Loucy (cell line): ENCODE results near the gene VMAC.

Experiments used
- EZH2phosphoT487 ChIP-seq: fragments of 200-600 bp; IDR thresholded peaks from 2 replicates; pipeline ENCODE4 v1.6.1; 2018; ENCODE audit warnings: antibody characterized with exemption, mild to moderate bottlenecking, moderate library complexity, borderline replicate concordance
- TF ChIP-seq, protein P1 (sequence below): fragments of 200-600 bp; sonication (generic); conservative IDR thresholded peaks from 2 replicates; pipeline ENCODE4 v1.5.1; 2014; ENCODE audit warnings: mild to moderate bottlenecking, antibody characterized with exemption, low read length

- TF ChIP-seq, protein P1, sequence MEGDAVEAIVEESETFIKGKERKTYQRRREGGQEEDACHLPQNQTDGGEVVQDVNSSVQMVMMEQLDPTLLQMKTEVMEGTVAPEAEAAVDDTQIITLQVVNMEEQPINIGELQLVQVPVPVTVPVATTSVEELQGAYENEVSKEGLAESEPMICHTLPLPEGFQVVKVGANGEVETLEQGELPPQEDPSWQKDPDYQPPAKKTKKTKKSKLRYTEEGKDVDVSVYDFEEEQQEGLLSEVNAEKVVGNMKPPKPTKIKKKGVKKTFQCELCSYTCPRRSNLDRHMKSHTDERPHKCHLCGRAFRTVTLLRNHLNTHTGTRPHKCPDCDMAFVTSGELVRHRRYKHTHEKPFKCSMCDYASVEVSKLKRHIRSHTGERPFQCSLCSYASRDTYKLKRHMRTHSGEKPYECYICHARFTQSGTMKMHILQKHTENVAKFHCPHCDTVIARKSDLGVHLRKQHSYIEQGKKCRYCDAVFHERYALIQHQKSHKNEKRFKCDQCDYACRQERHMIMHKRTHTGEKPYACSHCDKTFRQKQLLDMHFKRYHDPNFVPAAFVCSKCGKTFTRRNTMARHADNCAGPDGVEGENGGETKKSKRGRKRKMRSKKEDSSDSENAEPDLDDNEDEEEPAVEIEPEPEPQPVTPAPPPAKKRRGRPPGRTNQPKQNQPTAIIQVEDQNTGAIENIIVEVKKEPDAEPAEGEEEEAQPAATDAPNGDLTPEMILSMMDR, result no peak
- no peak for TF ChIP-seq EZH2phosphoT487
These were observed 4.2 kb downstream of the VMAC start for GRCh38 chr19:5908773-5909442.
